ENCODE measurements around the gene NLGN4Y. TPM values are rescaled to one million over a fixed set of nuclear protein-coding genes. Genes with fewer than 3 reads are reported as not detected.

The NLGN4Y gene
- total RNA-seq, 2 experiments from 2014 or later, result 2.0 to 3.1 TPM

- Mint-ChIP-seq H3K4me3 (no peak overlapping the region), H3K36me3 (ENCODE audit: low read depth) (no peaks in the 10 kb centered on the region), H3K27ac (no peak overlapping the region), H3K27me3 (no peaks in the 10 kb centered on the region), H3K4me1 (no peaks in the 10 kb centered on the region), H3K9me3 (ENCODE audit: low read depth) (peaks cover 9% of the 10 kb centered on the region)
- no peak for ATAC-seq
- intact Hi-C loops (cut with DNase I, micrococcal nuclease), result no loop called here
- ChIA-PET POLR2A (no interaction called here), CTCF (no interaction called here)
- DNase-seq, result no peak
Observed at GRCh38 chrY:14708158-14708557, 183.8 kb downstream of the NLGN4Y start.

GRCh38 chrY:14741596-14741995 is 217.3 kb downstream of the NLGN4Y start:
- no peaks in the 10 kb centered on the region for H3K4me1 Mint-ChIP-seq
- ChIA-PET CTCF (no interaction called here), POLR2A (no interaction called here)

GRCh38 chrY:14748329-14748728 is 224.0 kb downstream of the NLGN4Y start:
- Mint-ChIP-seq H3K27ac (no peak overlapping the region), H3K9me3 (ENCODE audit: low read depth) (no peaks in the 10 kb centered on the region), H3K4me1 (no peaks in the 10 kb centered on the region), H3K36me3 (ENCODE audit: low read depth) (no peaks in the 10 kb centered on the region), H3K4me3 (no peak overlapping the region), H3K27me3 (no peaks in the 10 kb centered on the region)
- CTCF ChIA-PET, result no interaction called here
- intact Hi-C loops (cut with DNase I, micrococcal nuclease), result no loop called here
- DNase-seq (no peak), ATAC-seq (no peak)
- POLR2A ChIA-PET, result no interaction called here

More at GRCh38 chrY:14741596-14741995, 217.3 kb downstream of the NLGN4Y start:
- no peak for DNase-seq
- Mint-ChIP-seq H3K36me3 (ENCODE audit: low read depth) (no peaks in the 10 kb centered on the region), H3K9me3 (ENCODE audit: low read depth) (no peaks in the 10 kb centered on the region), H3K27me3 (no peaks in the 10 kb centered on the region), H3K4me3 (no peak overlapping the region), H3K27ac (no peak overlapping the region)
- intact Hi-C loops (cut with DNase I, micrococcal nuclease), result no loop called here
- ATAC-seq, result no peak

- ATAC-seq (no peak), DNase-seq (no peak)
- Mint-ChIP-seq H3K9me3 (ENCODE audit: low read depth) (no peaks in the 10 kb centered on the region), H3K4me1 (no peaks in the 10 kb centered on the region), H3K27ac (no peak overlapping the region), H3K4me3 (no peak overlapping the region), H3K36me3 (ENCODE audit: low read depth) (no peaks in the 10 kb centered on the region), H3K27me3 (no peaks in the 10 kb centered on the region)
- intact Hi-C loops (cut with DNase I, micrococcal nuclease), result no loop called here
- ChIA-PET POLR2A (no interaction called here), CTCF (no interaction called here)
Observed at GRCh38 chrY:14755571-14755970, 231.2 kb downstream of the NLGN4Y start.

GRCh38 chrY:14762903-14763302 is 238.6 kb downstream of the NLGN4Y start:
- Mint-ChIP-seq H3K27ac (no peak overlapping the region), H3K4me3 (no peak overlapping the region), H3K4me1 (no peaks in the 10 kb centered on the region), H3K27me3 (no peaks in the 10 kb centered on the region), H3K36me3 (ENCODE audit: low read depth) (no peaks in the 10 kb centered on the region), H3K9me3 (ENCODE audit: low read depth) (no peaks in the 10 kb centered on the region)
- DNase-seq, result no peak
- intact Hi-C loops (cut with DNase I, micrococcal nuclease), result no loop called here
- CTCF ChIA-PET, result no interaction called here
- no peak for ATAC-seq
- POLR2A ChIA-PET, result no interaction called here

GRCh38 chrY:14763600-14763999 is 239.3 kb downstream of the NLGN4Y start:
- no peak overlapping the region for H3K4me3 Mint-ChIP-seq
- no peaks in the 10 kb centered on the region for H3K36me3 Mint-ChIP-seq (ENCODE audit: low read depth)
- intact Hi-C loops (cut with DNase I, micrococcal nuclease), result no loop called here
- no peak for ATAC-seq
- CTCF ChIA-PET, result no interaction called here
- no peaks in the 10 kb centered on the region for H3K9me3 Mint-ChIP-seq (ENCODE audit: low read depth)
- no peak overlapping the region for H3K27ac Mint-ChIP-seq
- DNase-seq, result no peak
- POLR2A ChIA-PET, result no interaction called here
- H3K27me3 Mint-ChIP-seq, result no peaks in the 10 kb centered on the region
- no peaks in the 10 kb centered on the region for H3K4me1 Mint-ChIP-seq

GRCh38 chrY:14778208-14778607 is 253.9 kb downstream of the NLGN4Y start:
- ChIA-PET POLR2A (no interaction called here), CTCF (no interaction called here)
- Mint-ChIP-seq H3K4me1 (no peaks in the 10 kb centered on the region), H3K9me3 (ENCODE audit: low read depth) (peaks cover 12% of the 10 kb centered on the region), H3K4me3 (no peak overlapping the region), H3K27me3 (no peaks in the 10 kb centered on the region), H3K27ac (no peak overlapping the region), H3K36me3 (ENCODE audit: low read depth) (no peaks in the 10 kb centered on the region)
- intact Hi-C loops (cut with DNase I, micrococcal nuclease), result no loop called here
- no peak for DNase-seq
- ATAC-seq, result no peak

GRCh38 chrY:14793104-14793503 is 268.8 kb downstream of the NLGN4Y start:
- H3K4me1 Mint-ChIP-seq, result no peaks in the 10 kb centered on the region
- H3K27ac Mint-ChIP-seq, result no peak overlapping the region
- intact Hi-C loops (cut with DNase I, micrococcal nuclease), result no loop called here
- no peaks in the 10 kb centered on the region for H3K36me3 Mint-ChIP-seq (ENCODE audit: low read depth)
- no peaks in the 10 kb centered on the region for H3K9me3 Mint-ChIP-seq (ENCODE audit: low read depth)
- H3K27me3 Mint-ChIP-seq, result no peaks in the 10 kb centered on the region
- no peak for ATAC-seq
- CTCF ChIA-PET, result no interaction called here
- DNase-seq, result no peak
- POLR2A ChIA-PET, result no interaction called here
- H3K4me3 Mint-ChIP-seq, result no peak overlapping the region

GRCh38 chrY:14793674-14794073 is 269.3 kb downstream of the NLGN4Y start:
- no peak overlapping the region for H3K4me3 Mint-ChIP-seq
- ChIA-PET POLR2A (no interaction called here), CTCF (no interaction called here)
- H3K27me3 Mint-ChIP-seq, result no peaks in the 10 kb centered on the region
- no peaks in the 10 kb centered on the region for H3K4me1 Mint-ChIP-seq
- no peaks in the 10 kb centered on the region for H3K36me3 Mint-ChIP-seq (ENCODE audit: low read depth)
- intact Hi-C loops (cut with DNase I, micrococcal nuclease), result no loop called here
- H3K9me3 Mint-ChIP-seq (ENCODE audit: low read depth), result no peaks in the 10 kb centered on the region
- DNase-seq, result no peak
- H3K27ac Mint-ChIP-seq, result no peak overlapping the region
- ATAC-seq, result no peak

- no peaks in the 10 kb centered on the region for H3K27me3 Mint-ChIP-seq
- ChIA-PET CTCF (no interaction called here), POLR2A (no interaction called here)
- intact Hi-C loops (cut with DNase I, micrococcal nuclease), result no loop called here
- no peaks in the 10 kb centered on the region for H3K4me1 Mint-ChIP-seq
- no peaks in the 10 kb centered on the region for H3K36me3 Mint-ChIP-seq (ENCODE audit: low read depth)
- no peaks in the 10 kb centered on the region for H3K9me3 Mint-ChIP-seq (ENCODE audit: low read depth)
- H3K4me3 Mint-ChIP-seq, result no peak overlapping the region
- DNase-seq (no peak), ATAC-seq (no peak)
- H3K27ac Mint-ChIP-seq, result no peak overlapping the region
Observed at GRCh38 chrY:14798010-14798409, 273.7 kb downstream of the NLGN4Y start.

- no peak overlapping the region for H3K27ac Mint-ChIP-seq
- CTCF ChIA-PET, result no interaction called here
- ATAC-seq (no peak), DNase-seq (no peak)
- intact Hi-C loops (cut with DNase I, micrococcal nuclease), result no loop called here
- H3K9me3 Mint-ChIP-seq (ENCODE audit: low read depth), result no peaks in the 10 kb centered on the region
- no peaks in the 10 kb centered on the region for H3K27me3 Mint-ChIP-seq
- no peaks in the 10 kb centered on the region for H3K4me1 Mint-ChIP-seq
- no peak overlapping the region for H3K4me3 Mint-ChIP-seq
- POLR2A ChIA-PET, result no interaction called here
- no peaks in the 10 kb centered on the region for H3K36me3 Mint-ChIP-seq (ENCODE audit: low read depth)
Observed at GRCh38 chrY:14801096-14801495, 276.8 kb downstream of the NLGN4Y start.

- ChIA-PET CTCF (no interaction called here), POLR2A (no interaction called here)
- Mint-ChIP-seq H3K27ac (no peak overlapping the region), H3K4me3 (no peak overlapping the region), H3K4me1 (no peaks in the 10 kb centered on the region), H3K9me3 (ENCODE audit: low read depth) (no peaks in the 10 kb centered on the region), H3K27me3 (no peaks in the 10 kb centered on the region), H3K36me3 (ENCODE audit: low read depth) (no peaks in the 10 kb centered on the region)
- ATAC-seq (no peak), DNase-seq (no peak)
- intact Hi-C loops (cut with DNase I, micrococcal nuclease), result no loop called here
Observed at GRCh38 chrY:14802125-14802524, 277.8 kb downstream of the NLGN4Y start.

GRCh38 chrY:14804041-14804440 is 279.7 kb downstream of the NLGN4Y start:
- ChIA-PET CTCF (no interaction called here), POLR2A (no interaction called here)
- ATAC-seq (no peak), DNase-seq (no peak)
- intact Hi-C loops (cut with DNase I, micrococcal nuclease), result no loop called here
- H3K27ac Mint-ChIP-seq, result no peak overlapping the region
- H3K4me1 Mint-ChIP-seq, result no peaks in the 10 kb centered on the region
- no peaks in the 10 kb centered on the region for H3K9me3 Mint-ChIP-seq (ENCODE audit: low read depth)
- H3K36me3 Mint-ChIP-seq (ENCODE audit: low read depth), result no peaks in the 10 kb centered on the region
- no peaks in the 10 kb centered on the region for H3K27me3 Mint-ChIP-seq
- H3K4me3 Mint-ChIP-seq, result no peak overlapping the region

Data from activated CD4-positive, alpha-beta T cell treated with anti-CD3 and anti-CD28 coated beads for 36 hours (primary cell).